Activated naive CD4-positive, alpha-beta T cell treated with anti-CD3 and anti-CD28 coated beads, Interleukin-2, amount 50 U/mL, for 72 hours (primary cell): ENCODE measurements around the gene AP1S3. TPM values are rescaled to one million over a fixed set of nuclear protein-coding genes. Genes with fewer than 3 reads are reported as not detected.
"Not testable (repeated sequence)": the region's sequence is repeated elsewhere in the genome, so short reads cannot be mapped to it uniquely, and the experiment has no call there.

Experiments
- ATAC-seq, 2 donors: fragments of 150-1000 bp; cut with Tn5 transposase; 2 replicates each; pipeline ENCODE4 v1.10.0; 2021; ENCODE audit warnings: mild to moderate bottlenecking in 2 of 2, moderate library complexity in 2 of 2
- DNase-seq, 2 donors: peaks; one replicate each; pipeline ENCODE4 v3.0.0; 2021 to 2022; ENCODE audit warnings: low spot score in 2 of 2
- H3K27ac Mint-ChIP-seq, 2 donors: one replicate each; pipeline ENCODE4 v1.8.0; 2022; ENCODE audit warnings: mild to moderate bottlenecking in 2 of 2, mixed read lengths in 2 of 2
- H3K36me3 Mint-ChIP-seq, 2 donors: one replicate each; pipeline ENCODE4 v1.8.0; 2022; ENCODE audit warnings: mixed read lengths in 2 of 2
- H3K9me3 Mint-ChIP-seq, 2 donors: one replicate each; pipeline ENCODE4 v1.8.0; 2022; ENCODE audit warnings: mixed read lengths in 2 of 2
- total RNA-seq, 2 donors: library from RNA; stranded (reverse); gene quantifications; one replicate each; pipeline ENCODE4 v1.2.3, GENCODE V29; 2022

AP1S3 gene
- total RNA-seq, 2 donors from 2014 or later = 1.8 to 7.6 TPM

- no peak overlapping the region for H3K27ac Mint-ChIP-seq
- no peak for DNase-seq
- peaks cover 0 to 7% of the 10 kb centered on the region in 2 donors for H3K36me3 Mint-ChIP-seq
- H3K9me3 Mint-ChIP-seq = peaks cover 0 to 3% of the 10 kb centered on the region in 2 donors
- no peak for ATAC-seq
Observed at GRCh38 chr2:223826995-223827394, 10.4 kb downstream of the AP1S3 start.

GRCh38 chr2:223824301-223824700 is 13.1 kb downstream of the AP1S3 start:
- H3K9me3 Mint-ChIP-seq = peaks cover 0 to 3% of the 10 kb centered on the region in 2 donors
- ATAC-seq (no peak), DNase-seq (no peak)
- H3K36me3 Mint-ChIP-seq = peaks cover 0 to 7% of the 10 kb centered on the region in 2 donors
- H3K27ac Mint-ChIP-seq = no peak overlapping the region

- DNase-seq (no peak), ATAC-seq (no peak)
- peaks cover 0 to 3% of the 10 kb centered on the region in 2 donors for H3K9me3 Mint-ChIP-seq
- peaks cover 0 to 7% of the 10 kb centered on the region in 2 donors for H3K36me3 Mint-ChIP-seq
- no peak overlapping the region for H3K27ac Mint-ChIP-seq
Observed at GRCh38 chr2:223822818-223823217, 14.6 kb downstream of the AP1S3 start.

GRCh38 chr2:223820549-223820948 is 16.8 kb downstream of the AP1S3 start:
- DNase-seq = no peak

GRCh38 chr2:223819891-223820290 is 17.5 kb downstream of the AP1S3 start:
- ATAC-seq (no peak), DNase-seq (no peak)
- H3K9me3 Mint-ChIP-seq = no peaks in the 10 kb centered on the region
- H3K27ac Mint-ChIP-seq = no peak overlapping the region
- H3K36me3 Mint-ChIP-seq = no peaks in the 10 kb centered on the region

More at GRCh38 chr2:223820549-223820948, 16.8 kb downstream of the AP1S3 start:
- peaks cover 0 to 6% of the 10 kb centered on the region in 2 donors for H3K36me3 Mint-ChIP-seq
- H3K27ac Mint-ChIP-seq = no peak overlapping the region
- ATAC-seq = no peak
- peaks cover 0 to 3% of the 10 kb centered on the region in 2 donors for H3K9me3 Mint-ChIP-seq

GRCh38 chr2:223815884-223816570 is 21.4 kb downstream of the AP1S3 start:
- ATAC-seq (no peak), DNase-seq (no peak)
- no peaks in the 10 kb centered on the region for H3K9me3 Mint-ChIP-seq
- H3K27ac Mint-ChIP-seq = no peak overlapping the region
- no peaks in the 10 kb centered on the region for H3K36me3 Mint-ChIP-seq

- peak overlapping the region in 1 of 2 donors; percentile 2 for H3K27ac Mint-ChIP-seq
- no peak for DNase-seq
Observed at GRCh38 chr2:223815186-223815883, 22.0 kb downstream of the AP1S3 start.

GRCh38 chr2:223814764-223815163 is 22.6 kb downstream of the AP1S3 start:
- not testable (repeated sequence) for H3K9me3 Mint-ChIP-seq, DNase-seq, H3K36me3 Mint-ChIP-seq, H3K27ac Mint-ChIP-seq
- peak in 1 of 2 donors; percentile 22 for ATAC-seq

More at GRCh38 chr2:223815186-223815883, 22.0 kb downstream of the AP1S3 start:
- H3K36me3 Mint-ChIP-seq = no peaks in the 10 kb centered on the region
- H3K9me3 Mint-ChIP-seq = no peaks in the 10 kb centered on the region
- ATAC-seq = peak; percentile 59 to 93

GRCh38 chr2:223813329-223813728 is 24.1 kb downstream of the AP1S3 start:
- no peaks in the 10 kb centered on the region for H3K9me3 Mint-ChIP-seq
- no peak for ATAC-seq
- DNase-seq = no peak
- no peak overlapping the region for H3K27ac Mint-ChIP-seq
- H3K36me3 Mint-ChIP-seq = no peaks in the 10 kb centered on the region

GRCh38 chr2:223811757-223812156 is 25.6 kb downstream of the AP1S3 start:
- Mint-ChIP-seq H3K9me3 (no peaks in the 10 kb centered on the region), H3K36me3 (no peaks in the 10 kb centered on the region), H3K27ac (no peak overlapping the region)
- DNase-seq (no peak), ATAC-seq (no peak)

GRCh38 chr2:223805008-223805407 is 32.4 kb downstream of the AP1S3 start:
- H3K36me3 Mint-ChIP-seq = peaks cover 0 to 6% of the 10 kb centered on the region in 2 donors
- no peak overlapping the region for H3K27ac Mint-ChIP-seq
- H3K9me3 Mint-ChIP-seq = no peaks in the 10 kb centered on the region
- ATAC-seq = no peak
- no peak for DNase-seq

GRCh38 chr2:223801736-223802135 is 35.6 kb downstream of the AP1S3 start:
- H3K27ac Mint-ChIP-seq = no peak overlapping the region
- ATAC-seq (no peak), DNase-seq (no peak)
- H3K9me3 Mint-ChIP-seq = no peaks in the 10 kb centered on the region
- peaks cover 0 to 6% of the 10 kb centered on the region in 2 donors for H3K36me3 Mint-ChIP-seq

GRCh38 chr2:223800908-223801307 is 36.5 kb downstream of the AP1S3 start:
- DNase-seq (no peak), ATAC-seq (no peak)
- H3K36me3 Mint-ChIP-seq = peaks cover 0 to 6% of the 10 kb centered on the region in 2 donors
- no peaks in the 10 kb centered on the region for H3K9me3 Mint-ChIP-seq
- H3K27ac Mint-ChIP-seq = no peak overlapping the region

GRCh38 chr2:223797811-223798721 is 39.3 kb downstream of the AP1S3 start:
- ATAC-seq = peak in 1 of 2 donors; percentile 33
- peaks cover 0 to 5% of the 10 kb centered on the region in 2 donors for H3K36me3 Mint-ChIP-seq
- H3K27ac Mint-ChIP-seq = peak overlapping the region in 1 of 2 donors; percentile 49
- DNase-seq = no peak
- H3K9me3 Mint-ChIP-seq = no peaks in the 10 kb centered on the region

GRCh38 chr2:223797037-223797436 is 40.3 kb downstream of the AP1S3 start:
- no peak overlapping the region for H3K27ac Mint-ChIP-seq
- no peaks in the 10 kb centered on the region for H3K36me3 Mint-ChIP-seq
- DNase-seq (no peak), ATAC-seq (no peak)
- H3K9me3 Mint-ChIP-seq = no peaks in the 10 kb centered on the region

- Mint-ChIP-seq H3K36me3 (peaks cover 0 to 4% of the 10 kb centered on the region in 2 donors), H3K9me3 (no peaks in the 10 kb centered on the region), H3K27ac (no peak overlapping the region)
- no peak for DNase-seq
- ATAC-seq = no peak
Observed at GRCh38 chr2:223789423-223789822, 48.0 kb downstream of the AP1S3 start.

GRCh38 chr2:223788826-223789225 is 48.6 kb downstream of the AP1S3 start:
- DNase-seq = no peak
- peaks cover 0 to 4% of the 10 kb centered on the region in 2 donors for H3K36me3 Mint-ChIP-seq
- no peaks in the 10 kb centered on the region for H3K9me3 Mint-ChIP-seq
- H3K27ac Mint-ChIP-seq = no peak overlapping the region
- no peak for ATAC-seq
